Measurements from ENCODE around the gene IGSF21.

Gene IGSF21

GRCh38 chr1:18182398-18183160 is 75.0 kb downstream of the IGSF21 start:
- no peaks in the 10 kb centered on the region for H3K36me3 Mint-ChIP-seq
- no peak for DNase-seq
- no peaks in the 10 kb centered on the region for H3K4me1 Mint-ChIP-seq
- H3K27ac Mint-ChIP-seq, result no peak overlapping the region
- CTCF ChIA-PET, result no interaction called here
- H3K4me3 Mint-ChIP-seq, result no peak overlapping the region
- no peaks in the 10 kb centered on the region for H3K27me3 Mint-ChIP-seq
- no peaks in the 10 kb centered on the region for H3K9me3 Mint-ChIP-seq

GRCh38 chr1:18183533-18183932 is 75.9 kb downstream of the IGSF21 start:
- DNase-seq, result no peak
- Mint-ChIP-seq H3K4me1 (no peaks in the 10 kb centered on the region), H3K4me3 (no peak overlapping the region), H3K9me3 (no peaks in the 10 kb centered on the region), H3K27ac (no peak overlapping the region), H3K27me3 (no peaks in the 10 kb centered on the region), H3K36me3 (no peaks in the 10 kb centered on the region)
- CTCF ChIA-PET, result no interaction called here

GRCh38 chr1:18187054-18187453 is 79.5 kb downstream of the IGSF21 start:
- CTCF ChIA-PET, result no interaction called here
- H3K4me1 Mint-ChIP-seq, result no peaks in the 10 kb centered on the region
- no peak overlapping the region for H3K4me3 Mint-ChIP-seq
- peaks cover 8% of the 10 kb centered on the region for H3K27me3 Mint-ChIP-seq
- no peak overlapping the region for H3K27ac Mint-ChIP-seq
- DNase-seq, result no peak
- no peaks in the 10 kb centered on the region for H3K9me3 Mint-ChIP-seq
- no peaks in the 10 kb centered on the region for H3K36me3 Mint-ChIP-seq

- Mint-ChIP-seq H3K4me3 (no peak overlapping the region), H3K9me3 (no peaks in the 10 kb centered on the region), H3K36me3 (no peaks in the 10 kb centered on the region), H3K27ac (no peak overlapping the region), H3K27me3 (peaks cover 8% of the 10 kb centered on the region), H3K4me1 (no peaks in the 10 kb centered on the region)
- DNase-seq, result no peak
- CTCF ChIA-PET, result no interaction called here
Measured at GRCh38 chr1:18188820-18189517, 81.4 kb downstream of the IGSF21 start.

- DNase-seq, result no peak
- CTCF ChIA-PET, result no interaction called here
- Mint-ChIP-seq H3K36me3 (no peaks in the 10 kb centered on the region), H3K4me3 (no peak overlapping the region), H3K27ac (no peak overlapping the region), H3K27me3 (peaks cover 12% of the 10 kb centered on the region), H3K4me1 (no peaks in the 10 kb centered on the region), H3K9me3 (no peaks in the 10 kb centered on the region)
Measured at GRCh38 chr1:18190598-18190997, 83.0 kb downstream of the IGSF21 start.

- Mint-ChIP-seq H3K4me3 (no peak overlapping the region), H3K36me3 (no peaks in the 10 kb centered on the region), H3K9me3 (no peaks in the 10 kb centered on the region), H3K27ac (no peak overlapping the region), H3K4me1 (no peaks in the 10 kb centered on the region), H3K27me3 (peaks cover 16% of the 10 kb centered on the region)
- no peak for DNase-seq
- CTCF ChIA-PET, result no interaction called here
Measured at GRCh38 chr1:18191037-18191436, 83.4 kb downstream of the IGSF21 start.

- Mint-ChIP-seq H3K9me3 (no peaks in the 10 kb centered on the region), H3K27me3 (peaks cover 21% of the 10 kb centered on the region), H3K4me1 (no peaks in the 10 kb centered on the region), H3K27ac (no peak overlapping the region), H3K36me3 (no peaks in the 10 kb centered on the region), H3K4me3 (no peak overlapping the region)
- DNase-seq, result no peak
- CTCF ChIA-PET, result no interaction called here
Measured at GRCh38 chr1:18191481-18192155, 84.0 kb downstream of the IGSF21 start.

GRCh38 chr1:18192182-18192581 is 84.6 kb downstream of the IGSF21 start:
- H3K4me1 Mint-ChIP-seq, result no peaks in the 10 kb centered on the region
- peaks cover 27% of the 10 kb centered on the region for H3K27me3 Mint-ChIP-seq
- H3K27ac Mint-ChIP-seq, result no peak overlapping the region
- CTCF ChIA-PET, result no interaction called here
- H3K9me3 Mint-ChIP-seq, result no peaks in the 10 kb centered on the region
- DNase-seq, result no peak
- H3K36me3 Mint-ChIP-seq, result no peaks in the 10 kb centered on the region
- H3K4me3 Mint-ChIP-seq, result no peak overlapping the region

- no peak overlapping the region for H3K4me3 Mint-ChIP-seq
- H3K27me3 Mint-ChIP-seq, result peaks cover 34% of the 10 kb centered on the region
- CTCF ChIA-PET, result no interaction called here
- no peaks in the 10 kb centered on the region for H3K4me1 Mint-ChIP-seq
- no peaks in the 10 kb centered on the region for H3K36me3 Mint-ChIP-seq
- H3K9me3 Mint-ChIP-seq, result no peaks in the 10 kb centered on the region
- DNase-seq, result no peak
- no peak overlapping the region for H3K27ac Mint-ChIP-seq
Measured at GRCh38 chr1:18192974-18193373, 85.4 kb downstream of the IGSF21 start.

- no peak overlapping the region for H3K4me3 Mint-ChIP-seq
- H3K27ac Mint-ChIP-seq, result no peak overlapping the region
- no peaks in the 10 kb centered on the region for H3K9me3 Mint-ChIP-seq
- no peaks in the 10 kb centered on the region for H3K36me3 Mint-ChIP-seq
- H3K4me1 Mint-ChIP-seq, result no peaks in the 10 kb centered on the region
- CTCF ChIA-PET, result no interaction called here
- DNase-seq, result no peak
- H3K27me3 Mint-ChIP-seq, result peaks cover 46% of the 10 kb centered on the region
Measured at GRCh38 chr1:18197299-18197698, 89.7 kb downstream of the IGSF21 start.

- Mint-ChIP-seq H3K27me3 (peaks cover 46% of the 10 kb centered on the region), H3K9me3 (no peaks in the 10 kb centered on the region), H3K4me3 (no peak overlapping the region), H3K27ac (no peak overlapping the region), H3K4me1 (no peaks in the 10 kb centered on the region), H3K36me3 (no peaks in the 10 kb centered on the region)
- DNase-seq, result no peak
- CTCF ChIA-PET, result no interaction called here
Measured at GRCh38 chr1:18198260-18198659, 90.7 kb downstream of the IGSF21 start.

- no peaks in the 10 kb centered on the region for H3K36me3 Mint-ChIP-seq
- no peak overlapping the region for H3K4me3 Mint-ChIP-seq
- no peak overlapping the region for H3K27ac Mint-ChIP-seq
- H3K4me1 Mint-ChIP-seq, result no peaks in the 10 kb centered on the region
- H3K27me3 Mint-ChIP-seq, result peaks cover 46% of the 10 kb centered on the region
- CTCF ChIA-PET, result no interaction called here
- DNase-seq, result no peak
- no peaks in the 10 kb centered on the region for H3K9me3 Mint-ChIP-seq
Measured at GRCh38 chr1:18199462-18199861, 91.9 kb downstream of the IGSF21 start.

- H3K27me3 Mint-ChIP-seq, result peaks cover 46% of the 10 kb centered on the region
- H3K27ac Mint-ChIP-seq, result no peak overlapping the region
- CTCF ChIA-PET, result no interaction called here
- DNase-seq, result no peak
- H3K9me3 Mint-ChIP-seq, result no peaks in the 10 kb centered on the region
- H3K4me3 Mint-ChIP-seq, result no peak overlapping the region
- H3K4me1 Mint-ChIP-seq, result no peaks in the 10 kb centered on the region
- no peaks in the 10 kb centered on the region for H3K36me3 Mint-ChIP-seq
Measured at GRCh38 chr1:18200136-18200717, 92.6 kb downstream of the IGSF21 start.

GRCh38 chr1:18200918-18201317 is 93.3 kb downstream of the IGSF21 start:
- Mint-ChIP-seq H3K9me3 (no peaks in the 10 kb centered on the region), H3K36me3 (no peaks in the 10 kb centered on the region), H3K4me1 (no peaks in the 10 kb centered on the region), H3K27ac (no peak overlapping the region), H3K27me3 (peaks cover 39% of the 10 kb centered on the region), H3K4me3 (no peak overlapping the region)
- no peak for DNase-seq
- CTCF ChIA-PET, result no interaction called here
